HG02588 (cell line): ENCODE measurements around the gene APP.

Experiments used
- ATAC-seq: cut with Tn5 transposase; IDR thresholded peaks from one replicate; pipeline ENCODE4 v1.9.1; 2021; ENCODE audit warnings: mild to moderate bottlenecking, moderate library complexity; ENCODE audit not compliant: unreplicated experiment

APP gene

GRCh38 chr21:26127918-26128317 lies 42.7 kb downstream of the APP start:
- ATAC-seq = no peak

GRCh38 chr21:26127073-26127814 lies 43.3 kb downstream of the APP start:
- ATAC-seq = no peak

- no peak for ATAC-seq
Observed at GRCh38 chr21:26126168-26126553, 44.4 kb downstream of the APP start.

- ATAC-seq = no peak
Observed at GRCh38 chr21:26125433-26126167, 45.0 kb downstream of the APP start.

- ATAC-seq = no peak
Observed at GRCh38 chr21:26124896-26125295, 45.7 kb downstream of the APP start.

- ATAC-seq = no peak
Observed at GRCh38 chr21:26124421-26124833, 46.1 kb downstream of the APP start.

- no peak for ATAC-seq
Observed at GRCh38 chr21:26123012-26123411, 47.6 kb downstream of the APP start.

GRCh38 chr21:26120828-26121227 lies 49.7 kb downstream of the APP start:
- no peak for ATAC-seq

- no peak for ATAC-seq
Observed at GRCh38 chr21:26119906-26120305, 50.7 kb downstream of the APP start.

GRCh38 chr21:26118938-26119540 lies 51.5 kb downstream of the APP start:
- ATAC-seq = no peak

GRCh38 chr21:26117972-26118367 lies 52.6 kb downstream of the APP start:
- ATAC-seq = no peak

GRCh38 chr21:26117324-26117971 lies 53.1 kb downstream of the APP start:
- no peak for ATAC-seq

GRCh38 chr21:26116456-26117011 lies 54.0 kb downstream of the APP start:
- no peak for ATAC-seq

GRCh38 chr21:26115899-26116298 lies 54.7 kb downstream of the APP start:
- ATAC-seq = no peak

- ATAC-seq = no peak
Observed at GRCh38 chr21:26115305-26115704, 55.3 kb downstream of the APP start.

GRCh38 chr21:26112975-26113374 lies 57.6 kb downstream of the APP start:
- ATAC-seq = no peak

GRCh38 chr21:26112127-26112742 lies 58.3 kb downstream of the APP start:
- ATAC-seq = peak; percentile 54

- ATAC-seq = no peak
Observed at GRCh38 chr21:26110715-26111114, 59.9 kb downstream of the APP start.

GRCh38 chr21:26107429-26107828 lies 63.1 kb downstream of the APP start:
- ATAC-seq = no peak

- no peak for ATAC-seq
Observed at GRCh38 chr21:26106562-26106961, 64.0 kb downstream of the APP start.

GRCh38 chr21:26105819-26106218 lies 64.8 kb downstream of the APP start:
- no peak for ATAC-seq
